ENCODE measurements around the gene LRRC8E.

GRCh38 chr19:7841751-7842660 lies 46.3 kb upstream of the LRRC8E start:
- no peak for TF ChIP-seq RXRA (IDR thresholded peaks at IDR 0.05)
- TF ChIP-seq ATF3 (IDR thresholded peaks at IDR 0.05) = no peak
- TF ChIP-seq SP1 (IDR thresholded peaks at IDR 0.05) = no peak
- TF ChIP-seq, protein P1, sequence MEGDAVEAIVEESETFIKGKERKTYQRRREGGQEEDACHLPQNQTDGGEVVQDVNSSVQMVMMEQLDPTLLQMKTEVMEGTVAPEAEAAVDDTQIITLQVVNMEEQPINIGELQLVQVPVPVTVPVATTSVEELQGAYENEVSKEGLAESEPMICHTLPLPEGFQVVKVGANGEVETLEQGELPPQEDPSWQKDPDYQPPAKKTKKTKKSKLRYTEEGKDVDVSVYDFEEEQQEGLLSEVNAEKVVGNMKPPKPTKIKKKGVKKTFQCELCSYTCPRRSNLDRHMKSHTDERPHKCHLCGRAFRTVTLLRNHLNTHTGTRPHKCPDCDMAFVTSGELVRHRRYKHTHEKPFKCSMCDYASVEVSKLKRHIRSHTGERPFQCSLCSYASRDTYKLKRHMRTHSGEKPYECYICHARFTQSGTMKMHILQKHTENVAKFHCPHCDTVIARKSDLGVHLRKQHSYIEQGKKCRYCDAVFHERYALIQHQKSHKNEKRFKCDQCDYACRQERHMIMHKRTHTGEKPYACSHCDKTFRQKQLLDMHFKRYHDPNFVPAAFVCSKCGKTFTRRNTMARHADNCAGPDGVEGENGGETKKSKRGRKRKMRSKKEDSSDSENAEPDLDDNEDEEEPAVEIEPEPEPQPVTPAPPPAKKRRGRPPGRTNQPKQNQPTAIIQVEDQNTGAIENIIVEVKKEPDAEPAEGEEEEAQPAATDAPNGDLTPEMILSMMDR (IDR thresholded peaks at IDR 0.05; ENCODE audit: low read depth, low read length, missing input control) = no peak
- TF ChIP-seq TAF1 (conservative IDR thresholded peaks at IDR 0.05) = no peak
- TF ChIP-seq JUND (IDR thresholded peaks at IDR 0.05) = no peak
- no peak for TF ChIP-seq YY1 (IDR thresholded peaks at IDR 0.05)
- no peak for TF ChIP-seq FOXA2 (IDR thresholded peaks at IDR 0.05)
